Measurements from ENCODE around the gene PLVAP.

Gene PLVAP

GRCh38 chr19:17359905-17360800 lies 17.0 kb downstream of the PLVAP start:
- DNase-seq (ENCODE audit: low spot score) = no peak
- in situ Hi-C loops (cut with MboI; ENCODE audit: low sequenced_read_pairs, unreplicated experiment) = no loop called here
- no peak for TF ChIP-seq CTCF (IDR thresholded peaks at IDR 0.05; ENCODE audit: borderline replicate concordance, control extremely low read depth, extremely low read depth, insufficient read depth, missing control alignments)

- in situ Hi-C loops (cut with MboI; ENCODE audit: low sequenced_read_pairs, unreplicated experiment) = no loop called here
- TF ChIP-seq CTCF (IDR thresholded peaks at IDR 0.05; ENCODE audit: borderline replicate concordance, control extremely low read depth, extremely low read depth, insufficient read depth, missing control alignments) = no peak
These were observed 18.7 kb downstream of the PLVAP start for GRCh38 chr19:17358395-17358794.

GRCh38 chr19:17357724-17358123 lies 19.4 kb downstream of the PLVAP start:
- no peak for TF ChIP-seq CTCF (IDR thresholded peaks at IDR 0.05; ENCODE audit: borderline replicate concordance, control extremely low read depth, extremely low read depth, insufficient read depth, missing control alignments)
- in situ Hi-C loops (cut with MboI; ENCODE audit: low sequenced_read_pairs, unreplicated experiment) = no loop called here
- DNase-seq (ENCODE audit: low spot score) = no peak

More at GRCh38 chr19:17358395-17358794, 18.7 kb downstream of the PLVAP start:
- no peak for DNase-seq (ENCODE audit: low spot score)

- no peak for DNase-seq (ENCODE audit: low spot score)
- in situ Hi-C loops (cut with MboI; ENCODE audit: low sequenced_read_pairs, unreplicated experiment) = no loop called here
- no peak for TF ChIP-seq CTCF (IDR thresholded peaks at IDR 0.05; ENCODE audit: borderline replicate concordance, control extremely low read depth, extremely low read depth, insufficient read depth, missing control alignments)
These were observed 20.0 kb downstream of the PLVAP start for GRCh38 chr19:17357078-17357666.

GRCh38 chr19:17353386-17353785 lies 23.8 kb downstream of the PLVAP start:
- DNase-seq (ENCODE audit: low spot score) = no peak
- in situ Hi-C loops (cut with MboI; ENCODE audit: low sequenced_read_pairs, unreplicated experiment) = no loop called here
- no peak for TF ChIP-seq CTCF (IDR thresholded peaks at IDR 0.05; ENCODE audit: borderline replicate concordance, control extremely low read depth, extremely low read depth, insufficient read depth, missing control alignments)

GRCh38 chr19:17352608-17353280 lies 24.4 kb downstream of the PLVAP start:
- DNase-seq (ENCODE audit: low spot score) = no peak
- in situ Hi-C loops (cut with MboI; ENCODE audit: low sequenced_read_pairs, unreplicated experiment) = no loop called here
- TF ChIP-seq CTCF (IDR thresholded peaks at IDR 0.05; ENCODE audit: borderline replicate concordance, control extremely low read depth, extremely low read depth, insufficient read depth, missing control alignments) = no peak

Data from GM13976 (cell line).